Fibroblast of pulmonary artery (primary cell): ENCODE measurements around the gene UBE2D4.
A peak's percentile ranks its signal among the peaks of the same experiment; 100 is the strongest.
"Not testable (repeated sequence)": the region's sequence is repeated elsewhere in the genome, so short reads cannot be mapped to it uniquely, and the experiment has no call there.

Experiments
- DNase-seq: peaks from one replicate; pipeline ENCODE4 v3.0.0-alpha.2; 2010; ENCODE audit warnings: low read depth
- H3K4me3 ChIP-seq: replicated peaks from 2 replicates; pipeline ENCODE4 v1.5.1; 2011; ENCODE audit warnings: low read depth, mild to moderate bottlenecking, control low read depth, low read length, moderate library complexity
- TF ChIP-seq, protein P1 (sequence below): IDR thresholded peaks from 2 replicates; pipeline ENCODE4 v1.5.1; 2011; ENCODE audit warnings: mild to moderate bottlenecking, control low read depth, low read length, inconsistent platforms; ENCODE audit errors: missing control alignments

The UBE2D4 gene

DNA sequence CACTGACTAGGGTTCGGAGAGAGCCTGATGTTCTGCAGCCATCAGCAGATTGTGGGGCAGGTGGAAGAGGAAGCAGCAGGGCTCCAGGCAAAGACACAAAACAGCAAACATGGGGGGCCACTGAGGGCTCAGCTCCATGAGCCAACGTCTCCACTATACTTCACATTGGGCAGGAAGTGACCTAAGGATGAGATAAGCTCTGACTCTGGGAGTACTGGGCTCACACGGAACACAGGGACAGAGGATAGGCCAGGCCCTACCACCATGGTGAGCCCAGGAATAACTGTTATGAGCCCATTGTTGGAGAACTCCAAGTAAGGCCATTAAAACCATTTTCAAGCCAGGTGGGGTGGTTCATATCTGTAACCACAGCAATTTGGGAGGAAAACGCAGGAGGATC, 42.0 kb upstream of the UBE2D4 start:
- TF ChIP-seq, protein P1, sequence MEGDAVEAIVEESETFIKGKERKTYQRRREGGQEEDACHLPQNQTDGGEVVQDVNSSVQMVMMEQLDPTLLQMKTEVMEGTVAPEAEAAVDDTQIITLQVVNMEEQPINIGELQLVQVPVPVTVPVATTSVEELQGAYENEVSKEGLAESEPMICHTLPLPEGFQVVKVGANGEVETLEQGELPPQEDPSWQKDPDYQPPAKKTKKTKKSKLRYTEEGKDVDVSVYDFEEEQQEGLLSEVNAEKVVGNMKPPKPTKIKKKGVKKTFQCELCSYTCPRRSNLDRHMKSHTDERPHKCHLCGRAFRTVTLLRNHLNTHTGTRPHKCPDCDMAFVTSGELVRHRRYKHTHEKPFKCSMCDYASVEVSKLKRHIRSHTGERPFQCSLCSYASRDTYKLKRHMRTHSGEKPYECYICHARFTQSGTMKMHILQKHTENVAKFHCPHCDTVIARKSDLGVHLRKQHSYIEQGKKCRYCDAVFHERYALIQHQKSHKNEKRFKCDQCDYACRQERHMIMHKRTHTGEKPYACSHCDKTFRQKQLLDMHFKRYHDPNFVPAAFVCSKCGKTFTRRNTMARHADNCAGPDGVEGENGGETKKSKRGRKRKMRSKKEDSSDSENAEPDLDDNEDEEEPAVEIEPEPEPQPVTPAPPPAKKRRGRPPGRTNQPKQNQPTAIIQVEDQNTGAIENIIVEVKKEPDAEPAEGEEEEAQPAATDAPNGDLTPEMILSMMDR, result no peak
- H3K4me3 ChIP-seq, result no peak overlapping the region
- DNase-seq, result no peak

DNA sequence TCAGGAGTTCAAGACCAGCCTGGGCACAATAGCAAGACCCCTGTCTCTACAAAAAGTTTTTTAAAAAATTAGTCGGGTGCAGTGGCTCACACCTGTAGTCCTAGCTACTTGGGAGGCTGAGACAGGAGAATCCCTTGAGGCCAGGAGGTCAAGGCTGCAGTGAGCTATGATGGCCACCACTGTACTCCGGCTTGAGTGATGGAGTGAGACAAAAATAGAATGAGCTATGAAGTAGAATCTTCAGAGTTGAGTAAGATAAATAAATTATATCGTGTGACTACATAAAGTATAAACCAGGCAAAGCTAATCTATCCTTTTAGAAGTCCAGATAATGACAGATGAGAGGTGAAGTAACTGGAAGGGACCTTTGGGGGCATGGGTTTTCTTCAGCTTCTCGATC, 41.6 kb upstream of the UBE2D4 start:
- TF ChIP-seq, protein P1, result no peak
- no peak overlapping the region for H3K4me3 ChIP-seq
- no peak for DNase-seq

DNA sequence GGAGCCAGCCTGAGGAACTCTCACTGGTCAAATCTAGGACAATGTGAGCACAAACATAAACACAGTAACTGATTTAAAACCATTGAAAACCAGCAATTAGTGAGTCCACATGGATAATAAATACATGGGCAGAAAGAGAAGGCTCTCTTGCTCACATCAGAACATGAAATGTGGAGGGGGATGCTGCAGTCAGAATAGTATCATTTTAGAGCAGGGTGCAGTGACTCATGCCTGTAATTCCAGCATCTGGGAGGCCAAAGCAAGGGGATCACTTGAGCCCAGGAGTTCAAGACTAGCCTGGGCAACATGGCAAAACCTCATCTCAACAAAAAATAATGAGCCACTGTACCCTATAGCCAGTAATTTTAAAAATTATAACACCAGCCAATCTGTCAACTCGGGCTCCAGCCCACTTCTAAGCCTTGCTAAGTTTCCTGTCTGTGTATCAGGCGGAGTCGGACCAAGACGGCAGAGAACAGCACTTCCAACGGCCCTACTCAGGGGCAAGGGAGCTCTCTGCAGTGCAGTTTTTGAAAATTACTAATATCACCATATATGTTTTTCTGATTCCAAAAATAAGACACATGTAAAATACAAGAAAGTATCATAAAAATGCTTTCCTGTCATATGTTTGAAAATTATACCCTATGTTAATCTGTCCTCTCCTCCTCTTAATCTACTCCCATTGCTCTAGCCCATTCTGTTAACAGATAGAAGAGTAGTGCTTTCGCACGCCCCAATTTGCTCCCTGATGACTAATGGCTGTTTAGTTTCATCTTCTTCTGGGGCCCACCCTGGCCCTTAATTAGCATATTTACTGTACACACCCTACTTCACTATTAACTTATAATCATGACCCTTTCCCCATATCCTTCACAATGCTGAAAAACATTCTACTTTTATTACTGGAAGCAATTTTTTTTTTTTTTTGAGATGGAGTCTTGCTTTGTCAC, 37.0 kb upstream of the UBE2D4 start:
- TF ChIP-seq, protein P1, result no peak
- H3K4me3 ChIP-seq, result no peak overlapping the region
- DNase-seq, result peak; percentile 37

DNA sequence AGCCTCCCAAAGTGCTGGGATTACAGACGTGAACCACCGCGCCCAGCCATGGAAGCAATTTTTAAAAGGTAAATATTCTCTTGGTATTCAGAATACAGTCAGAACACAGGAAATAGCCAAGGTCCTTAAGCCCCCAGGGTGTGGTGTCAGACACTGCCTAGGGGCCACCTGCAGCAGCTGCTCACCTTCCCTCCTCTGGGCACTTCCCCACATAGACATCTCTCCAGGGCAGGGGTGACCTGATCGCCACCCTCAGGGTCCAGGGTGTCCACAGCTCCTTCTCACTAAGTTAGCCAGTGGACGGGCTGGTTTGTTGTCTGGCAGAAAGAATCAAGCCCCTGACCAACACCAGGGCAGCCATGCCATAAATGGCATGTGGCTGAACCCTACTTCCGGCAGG, 35.8 kb upstream of the UBE2D4 start:
- no peak for DNase-seq
- H3K4me3 ChIP-seq, result no peak overlapping the region
- TF ChIP-seq, protein P1, result no peak

DNA sequence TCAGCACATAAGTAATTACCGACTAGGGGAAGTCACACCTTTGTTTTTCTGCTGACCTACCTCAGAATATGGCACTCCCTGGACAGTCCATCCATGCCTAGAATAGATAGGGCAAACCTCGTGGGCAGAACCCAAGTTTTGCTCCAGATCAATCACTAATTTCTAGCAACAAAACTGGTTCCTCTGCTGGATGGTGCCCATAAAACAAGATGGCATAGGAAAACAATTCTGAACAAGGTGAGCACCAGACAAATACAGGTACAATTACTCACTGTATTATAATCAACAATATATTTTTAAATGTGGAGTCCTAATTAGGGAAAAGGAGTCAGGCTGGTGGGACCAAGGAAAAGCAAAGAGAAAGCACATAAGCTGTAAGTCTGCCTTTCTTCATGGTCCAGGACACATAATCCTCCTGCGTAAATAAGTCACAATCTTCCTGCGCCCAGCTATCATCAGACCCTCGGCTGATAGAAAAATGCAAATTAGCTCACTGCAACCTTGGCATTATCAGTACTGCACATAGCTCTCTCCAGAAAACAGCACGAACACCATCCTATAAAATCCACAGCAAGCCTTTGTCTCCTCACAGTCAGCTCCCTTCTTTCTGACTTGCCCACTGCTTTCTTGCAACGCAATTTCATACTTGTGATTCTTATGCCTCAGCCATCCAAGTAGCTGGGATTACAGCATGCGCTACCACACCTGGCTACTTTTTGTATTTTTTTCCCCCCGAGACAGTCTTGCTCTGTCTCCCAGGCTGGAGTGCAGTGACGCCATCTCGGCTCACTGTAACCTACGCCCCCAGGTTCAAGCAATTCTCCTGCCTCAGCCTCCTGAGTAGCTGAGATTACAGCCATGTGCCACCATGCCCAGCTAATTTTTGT, 34.9 kb upstream of the UBE2D4 start:
- TF ChIP-seq, protein P1, result no peak
- no peak for DNase-seq

DNA sequence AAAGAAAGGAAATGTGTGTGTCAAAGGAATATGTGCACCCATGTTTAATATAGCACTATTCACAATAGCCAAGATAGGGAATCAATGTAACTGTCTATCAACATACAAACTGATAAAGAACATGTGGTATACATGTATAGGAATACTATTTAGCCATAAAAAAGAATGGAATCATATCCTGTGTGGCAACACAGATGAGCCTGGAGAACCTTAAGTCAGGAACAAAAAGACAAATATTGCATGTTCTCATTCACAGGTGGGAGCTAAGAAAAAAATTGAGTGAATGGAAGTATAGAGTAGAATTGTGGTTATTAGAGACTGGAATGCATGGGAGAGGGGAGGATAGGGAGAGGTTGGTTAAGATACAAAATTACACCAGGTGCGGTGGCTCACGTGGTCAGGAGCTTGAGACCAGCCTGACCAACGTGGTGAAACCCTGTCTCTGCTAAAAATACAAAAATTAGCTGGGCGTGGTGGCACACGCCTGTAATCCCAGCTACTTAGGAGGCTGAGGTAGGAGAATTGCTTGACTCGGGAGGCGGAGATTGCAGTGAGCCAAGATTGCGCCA, 30.3 kb upstream of the UBE2D4 start:
- TF ChIP-seq, protein P1, result no peak
- no peak for DNase-seq
- no peak overlapping the region for H3K4me3 ChIP-seq

More for the DNA sequence above, 34.9 kb upstream of the UBE2D4 start:
- no peak overlapping the region for H3K4me3 ChIP-seq

DNA sequence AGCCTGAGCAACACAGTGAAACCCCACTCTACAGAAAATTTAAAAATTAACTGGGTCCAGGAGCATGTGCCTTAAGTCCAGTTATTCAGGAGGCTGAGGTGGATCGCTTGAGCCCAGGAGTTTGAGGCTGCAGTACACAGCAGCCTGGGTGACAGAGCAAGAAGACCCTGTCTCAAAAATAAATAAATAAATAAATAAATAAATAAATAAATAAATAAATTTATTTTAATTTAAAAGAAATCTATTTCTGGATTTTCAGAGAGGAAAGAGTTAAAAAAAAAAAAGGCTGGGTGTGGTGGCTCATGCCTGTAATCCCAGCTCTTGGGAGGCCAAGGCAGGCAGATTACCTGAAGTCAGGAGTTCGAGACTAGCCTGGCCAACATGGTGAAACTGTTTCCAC, 27.7 kb upstream of the UBE2D4 start:
- not testable (repeated sequence) for H3K4me3 ChIP-seq, DNase-seq
